Spleen (tissue), 11 donors: ENCODE measurements around the gene GDPD5. TPM values are rescaled to one million over a fixed set of nuclear protein-coding genes. Genes with fewer than 3 reads are reported as not detected.

Source experiments
- DNase-seq: peaks from one replicate; pipeline ENCODE4 v3.0.0-alpha.2; 2020
- H3K27ac ChIP-seq, 8 donors: fragments of 200-600 bp; sonication (generic) in 7 of 8; 1 replicate in 4 of 8; 2 replicates in 4 of 8; pipeline versions ENCODE4 v1.5.0 to v1.8.0; 2016 to 2021; ENCODE audit warnings: inconsistent platforms in 4 of 8, mild to moderate bottlenecking in 4 of 8, moderate library complexity in 1 of 8
- H3K27me3 ChIP-seq, 7 donors: fragments of 200-600 bp; sonication (generic) in 6 of 7; replicated peaks in 1 of 7; 1 replicate in 4 of 7; 2 replicates in 3 of 7; pipeline versions ENCODE4 v1.5.0 to v1.8.0; 2016 to 2021; ENCODE audit warnings: inconsistent platforms in 3 of 7, mild to moderate bottlenecking in 1 of 7
- H3K36me3 ChIP-seq, 6 donors: fragments of 200-600 bp; sonication (generic) in 5 of 6; 1 replicate in 4 of 6; 2 replicates in 2 of 6; pipeline versions ENCODE4 v1.5.0 to v1.8.0; 2016 to 2021; ENCODE audit warnings: inconsistent platforms in 2 of 6
- H3K4me1 ChIP-seq, 6 donors: fragments of 200-600 bp; sonication (generic) in 5 of 6; 1 replicate in 3 of 6; 2 replicates in 3 of 6; pipeline versions ENCODE4 v1.5.0 to v1.8.0; 2016 to 2021; ENCODE audit warnings: inconsistent platforms in 3 of 6
- H3K4me3 ChIP-seq, 8 donors: fragments of 200-600 bp; sonication (generic) in 7 of 8; 1 replicate in 4 of 8; 2 replicates in 4 of 8; pipeline versions ENCODE4 v1.5.0 to v1.8.0; 2016 to 2021; ENCODE audit warnings: inconsistent platforms in 4 of 8, mild to moderate bottlenecking in 4 of 8, moderate library complexity in 2 of 8
- H3K9me3 ChIP-seq, 8 donors: fragments of 200-600 bp; sonication (generic) in 7 of 8; 1 replicate in 4 of 8; 2 replicates in 4 of 8; pipeline versions ENCODE4 v1.5.0 to v1.8.0; 2016 to 2021; ENCODE audit warnings: inconsistent platforms in 4 of 8
- POLR2A ChIP-seq, 3 donors: fragments of 450-650 bp; IDR thresholded peaks; one replicate each; pipeline ENCODE4 v1.5.1; 2017; ENCODE audit warnings: antibody characterized with exemption in 3 of 3, mild to moderate bottlenecking in 1 of 3
- POLR2AphosphoS5 ChIP-seq, 3 donors: sonication (generic); formaldehyde crosslinking; IDR thresholded peaks; one replicate each; pipeline ENCODE4 v1.5.1; 2017; ENCODE audit warnings: antibody characterized with exemption in 3 of 3
- WGBS, 5 donors: extraction: QIAGEN DNeasy Blood & Tissue Kit in 3 of 5; methylation state at CpG; one replicate each; pipeline versions ENCODE4 v1.1.5 to v1.1.7; 2013 to 2018; 5-methylcytosine and 5-hydroxymethylcytosine counted together
- intact Hi-C: fragments of 100-400 bp; cut with DNase I; formaldehyde crosslinking; loops from one replicate; pipeline ENCODE4 v1.15.0; 2023; ENCODE audit warnings: low total_unique reads
- polyA plus RNA-seq, 3 donors: library from polyadenylated mRNA; stranded (reverse); fragments of 200-250 nt; gene quantifications; one replicate each; pipeline ENCODE4 v1.2.1, GENCODE V29; 2013
- total RNA-seq, 7 donors: library from RNA; depleted of rRNA in 3 of 7; stranded (reverse); fragments of >200 nt in 3 of 7; fragmentation: NEBNext Ultra II Directional in 4 of 7; extraction: Animal tissue kit (Norgen Biotek cat#: 25700) in 4 of 7; gene quantifications; one replicate each; pipeline versions ENCODE4 v1.1.0 to v1.2.1, GENCODE V29; 2016 to 2021
- TF ChIP-seq, protein P1 (sequence below), 11 experiments: fragments of 200-600 bp in 7 of 11; fragments of 450-650 bp in 4 of 11; sonication (generic) in 4 of 11; IDR thresholded peaks in 8 of 11; conservative IDR thresholded peaks in 3 of 11; 1 replicate in 7 of 11; 2 replicates in 4 of 11; pipeline versions ENCODE4 v1.4.0 to v1.8.0; 2016 to 2021; ENCODE audit warnings: antibody characterized with exemption in 11 of 11, inconsistent platforms in 4 of 11, mild to moderate bottlenecking in 1 of 11
- donor health status: healthy with polysubstance abuse.
- donor health status: DM: no; HTN: no; CAD: no; lungs with moderate emphysema.
- donor health status: DM: no; HTN: no; CAD: no.
- donor health status: Bipolar disorder and iron deficiency.
- donor health status: healthy.
- donor health status: DM: no; HTN: no; CAD: no.
- donor health status: DM: yes; HTN: yes; CAD: no.

GDPD5 gene
- total and polyA plus RNA-seq, 10 donors = 44.6 to 273 (median 146) TPM

- 77 to 89% (median 83%) methylated on average over 4 of the region's 4 CpGs for WGBS, 5 donors
Measured at GRCh38 chr11:75531325-75531724, 5.6 kb upstream of the GDPD5 start.

DNA sequence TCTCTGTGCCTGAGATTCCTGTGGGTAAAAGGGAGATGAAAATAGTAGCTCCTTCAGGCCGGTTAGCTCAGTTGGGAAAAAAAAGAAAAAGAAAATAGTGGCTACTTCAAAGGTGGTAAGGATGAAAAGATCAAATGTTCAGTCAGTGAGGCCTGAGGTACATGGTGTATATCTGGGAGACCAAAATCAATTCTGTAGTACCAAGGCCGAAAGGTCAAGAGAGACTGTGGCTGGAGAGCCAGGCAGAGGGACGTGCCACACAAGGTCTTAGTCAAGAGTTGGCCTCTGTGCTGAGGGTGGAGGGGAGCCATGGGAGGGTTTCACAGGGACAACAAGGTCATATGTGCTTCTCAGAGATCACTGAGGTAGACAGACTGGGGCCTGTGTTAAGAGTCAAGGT lies 4.8 kb upstream of the GDPD5 start:
- Histone ChIP-seq H3K27me3 (peaks cover 0 to 10% (median 0%) of the 10 kb centered on the region in 7 donors), H3K9me3 (no peaks in the 10 kb centered on the region), H3K4me3 (no peak overlapping the region), H3K4me1 (peaks cover 7 to 60% (median 30%) of the 10 kb centered on the region in 6 donors), H3K27ac (no peak overlapping the region), H3K36me3 (no peaks in the 10 kb centered on the region)
- DNase-seq = no peak
- WGBS, 5 donors = 51 to 80% (median 56%) methylated on average over 3 of the region's 3 CpGs
- TF ChIP-seq, protein P1, sequence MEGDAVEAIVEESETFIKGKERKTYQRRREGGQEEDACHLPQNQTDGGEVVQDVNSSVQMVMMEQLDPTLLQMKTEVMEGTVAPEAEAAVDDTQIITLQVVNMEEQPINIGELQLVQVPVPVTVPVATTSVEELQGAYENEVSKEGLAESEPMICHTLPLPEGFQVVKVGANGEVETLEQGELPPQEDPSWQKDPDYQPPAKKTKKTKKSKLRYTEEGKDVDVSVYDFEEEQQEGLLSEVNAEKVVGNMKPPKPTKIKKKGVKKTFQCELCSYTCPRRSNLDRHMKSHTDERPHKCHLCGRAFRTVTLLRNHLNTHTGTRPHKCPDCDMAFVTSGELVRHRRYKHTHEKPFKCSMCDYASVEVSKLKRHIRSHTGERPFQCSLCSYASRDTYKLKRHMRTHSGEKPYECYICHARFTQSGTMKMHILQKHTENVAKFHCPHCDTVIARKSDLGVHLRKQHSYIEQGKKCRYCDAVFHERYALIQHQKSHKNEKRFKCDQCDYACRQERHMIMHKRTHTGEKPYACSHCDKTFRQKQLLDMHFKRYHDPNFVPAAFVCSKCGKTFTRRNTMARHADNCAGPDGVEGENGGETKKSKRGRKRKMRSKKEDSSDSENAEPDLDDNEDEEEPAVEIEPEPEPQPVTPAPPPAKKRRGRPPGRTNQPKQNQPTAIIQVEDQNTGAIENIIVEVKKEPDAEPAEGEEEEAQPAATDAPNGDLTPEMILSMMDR (IDR thresholded peaks at IDR 0.05 in 8 of 11, conservative IDR thresholded peaks at IDR 0.05 in 3 of 11) = no peak
- no peak for TF ChIP-seq POLR2A (IDR thresholded peaks at IDR 0.05)
- TF ChIP-seq POLR2AphosphoS5 (IDR thresholded peaks at IDR 0.05) = no peak
- intact Hi-C loops = loop anchor here (5.0 kb wide), 1 partner anchor 138 kb away; no protein-coding TSS in a partner anchor

More at GRCh38 chr11:75531325-75531724, 5.6 kb upstream of the GDPD5 start:
- no peak overlapping the region for H3K27ac ChIP-seq
- no peaks in the 10 kb centered on the region for H3K36me3 ChIP-seq
- intact Hi-C loops = loop anchor here (5.0 kb wide), 1 partner anchor 139 kb away; no protein-coding TSS in a partner anchor
- H3K4me3 ChIP-seq = no peak overlapping the region
- H3K27me3 ChIP-seq = peaks cover 0 to 3% (median 0%) of the 10 kb centered on the region in 7 donors
- no peak for TF ChIP-seq POLR2A (IDR thresholded peaks at IDR 0.05)
- TF ChIP-seq POLR2AphosphoS5 (IDR thresholded peaks at IDR 0.05) = no peak
- TF ChIP-seq, protein P1 (IDR thresholded peaks at IDR 0.05 in 8 of 11, conservative IDR thresholded peaks at IDR 0.05 in 3 of 11) = no peak
- H3K9me3 ChIP-seq = no peaks in the 10 kb centered on the region
- H3K4me1 ChIP-seq = peaks cover 7 to 63% (median 31%) of the 10 kb centered on the region in 6 donors
- no peak for DNase-seq

GRCh38 chr11:75527938-75528735 lies 2.4 kb upstream of the GDPD5 start:
- no peak overlapping the region for H3K27ac ChIP-seq
- DNase-seq = no peak
- H3K4me3 ChIP-seq = no peak overlapping the region
- H3K27me3 ChIP-seq = peaks cover 0 to 29% (median 5%) of the 10 kb centered on the region in 7 donors
- TF ChIP-seq, protein P1 (IDR thresholded peaks at IDR 0.05 in 8 of 11, conservative IDR thresholded peaks at IDR 0.05 in 3 of 11) = no peak
- no peak for TF ChIP-seq POLR2AphosphoS5 (IDR thresholded peaks at IDR 0.05)
- TF ChIP-seq POLR2A (IDR thresholded peaks at IDR 0.05) = no peak
- H3K36me3 ChIP-seq = no peaks in the 10 kb centered on the region
- no peaks in the 10 kb centered on the region for H3K9me3 ChIP-seq
- intact Hi-C loops = no loop called here
- peaks cover 6 to 61% (median 37%) of the 10 kb centered on the region in 6 donors for H3K4me1 ChIP-seq
- WGBS, 5 donors = 58 to 70% (median 66%) methylated on average over 9 to 10 of the region's 10 CpGs

DNA sequence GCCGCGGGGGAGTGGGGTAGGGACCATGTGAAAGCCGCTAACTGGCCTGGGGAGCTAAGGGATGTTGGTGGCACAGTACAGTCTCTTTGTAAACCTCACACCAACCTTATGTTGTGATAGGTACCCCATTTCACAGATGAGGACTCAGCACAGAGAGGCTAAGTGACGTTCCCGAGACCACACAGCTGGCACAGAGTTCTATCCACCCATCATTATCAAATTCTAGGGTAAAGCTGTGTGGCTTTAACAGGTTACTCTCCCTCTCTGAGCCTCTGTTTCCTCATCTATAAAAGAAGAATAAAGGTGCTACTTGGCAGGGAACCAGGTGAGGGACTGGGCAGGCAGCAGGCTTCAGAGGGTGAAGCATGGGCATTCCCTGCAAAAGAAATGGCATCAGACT lies 1.4 kb upstream of the GDPD5 start:
- H3K36me3 ChIP-seq = no peaks in the 10 kb centered on the region
- H3K9me3 ChIP-seq = no peaks in the 10 kb centered on the region
- WGBS, 5 donors = 96 to 98% (median 98%) methylated on average over 5 of the region's 5 CpGs
- intact Hi-C loops = no loop called here
- no peak for TF ChIP-seq POLR2A (IDR thresholded peaks at IDR 0.05)
- TF ChIP-seq, protein P1 (IDR thresholded peaks at IDR 0.05 in 8 of 11, conservative IDR thresholded peaks at IDR 0.05 in 3 of 11) = no peak
- no peak for TF ChIP-seq POLR2AphosphoS5 (IDR thresholded peaks at IDR 0.05)
- H3K27me3 ChIP-seq = peaks cover 0 to 29% (median 5%) of the 10 kb centered on the region in 7 donors
- H3K27ac ChIP-seq = no peak overlapping the region
- DNase-seq = no peak
- H3K4me3 ChIP-seq = no peak overlapping the region
- H3K4me1 ChIP-seq = peaks cover 6 to 61% (median 34%) of the 10 kb centered on the region in 6 donors
